HL-60 (cell line): ENCODE data around the gene PDE11A.

Experiments used
- CTCF ChIP-seq: IDR thresholded peaks from one replicate; pipeline ENCODE4 v1.5.1; 2011; ENCODE audit warnings: low read length, control low read depth, inconsistent platforms; ENCODE audit not compliant: insufficient read depth
- GABPA ChIP-seq: IDR thresholded peaks from 2 replicates; pipeline ENCODE4 v1.6.1; 2012; ENCODE audit warnings: low read depth
- POLR2AphosphoS5 ChIP-seq: IDR thresholded peaks from 2 replicates; pipeline ENCODE4 v1.6.1; 2012; ENCODE audit warnings: low read depth
- REST ChIP-seq: IDR thresholded peaks from 2 replicates; pipeline ENCODE4 v1.6.1; 2012; ENCODE audit warnings: low read depth; ENCODE audit not compliant: insufficient replicate concordance
- SPI1 ChIP-seq: IDR thresholded peaks from 2 replicates; pipeline ENCODE4 v1.6.1; 2012; ENCODE audit warnings: low read depth, mild to moderate bottlenecking, borderline replicate concordance

- TF ChIP-seq CTCF, result no peak
- no peak for TF ChIP-seq POLR2AphosphoS5
- TF ChIP-seq REST, result no peak
- no peak for TF ChIP-seq GABPA
- TF ChIP-seq SPI1, result peak; percentile 70; the same call in 1 of the 2 replicates
These were observed 15.3 kb downstream of the PDE11A start for GRCh38 chr2:178057179-178057680.
